IMR-90 (cell line): ENCODE data around the gene ANO10. TPM values are rescaled to one million over a fixed set of nuclear protein-coding genes. Genes with fewer than 3 reads are reported as not detected.

Experiments used
- ATAC-seq: fragments of 200-7000 bp; cut with Tn5 transposase; 2 replicates; pipeline ENCODE4 v1.9.1; 2020; ENCODE audit warnings: low read depth, mild to moderate bottlenecking, moderate library complexity
- BruUV-seq: library from RNA; stranded (reverse); fragments of 400-500 nt; replicated peaks from 2 replicates; lab custom pipeline; 2021; lab: Mats Ljungman, UMichigan
- CTCF ChIA-PET: fragments of 300-600 bp; formaldehyde crosslinking; extraction: SDS; loops from one replicate; lab custom pipeline; 2021; ENCODE audit warnings: antibody characterized with exemption; lab: Yijun Ruan, JAX
- POLR2A ChIA-PET: fragments of 300-600 bp; sonication (Branson Sonifier 250); formaldehyde crosslinking; loops from one replicate; lab custom pipeline; 2022; ENCODE audit warnings: antibody characterized with exemption; ENCODE audit not compliant: unreplicated experiment; lab: Charles Lee
- DNase-seq: peaks from one replicate; pipeline ENCODE4 v3.0.0; 2013
- H2AFZ ChIP-seq: replicated peaks from 2 replicates; pipeline ENCODE3; 2013; ENCODE audit warnings: low read length, mild to moderate bottlenecking; ENCODE audit not compliant: poor library complexity
- H2AK5ac ChIP-seq: 2 replicates; pipeline ENCODE4 v1.6.1; 2013; ENCODE audit warnings: low read depth, low read length, inconsistent platforms
- H2AK9ac ChIP-seq: replicated peaks from 2 replicates; pipeline ENCODE3; 2013; ENCODE audit warnings: mild to moderate bottlenecking, low read depth, low read length, moderate library complexity; ENCODE audit not compliant: poor library complexity
- H2BK120ac ChIP-seq: 2 replicates; pipeline ENCODE4 v1.6.1; 2013; ENCODE audit warnings: low read depth, low read length, inconsistent platforms
- H2BK15ac ChIP-seq: 3 replicates; pipeline ENCODE4 v1.6.1; 2013; ENCODE audit warnings: low read depth, low read length, inconsistent platforms
- H2BK20ac ChIP-seq: 2 replicates; pipeline ENCODE4 v1.6.1; 2013; ENCODE audit warnings: low read depth, mild to moderate bottlenecking, inconsistent platforms, low read length, moderate library complexity
- H2BK5ac ChIP-seq: 2 replicates; pipeline ENCODE4 v1.6.1; 2013; ENCODE audit warnings: mild to moderate bottlenecking, low read depth, low read length, inconsistent platforms; ENCODE audit not compliant: poor library complexity, severe bottlenecking
- H3K14ac ChIP-seq: replicated peaks from 2 replicates; pipeline ENCODE4 v1.6.1; 2013; ENCODE audit warnings: low read depth, low read length, inconsistent platforms
- H3K18ac ChIP-seq: 2 replicates; pipeline ENCODE4 v1.6.1; 2013; ENCODE audit warnings: low read depth, low read length, control low read depth
- H3K23ac ChIP-seq: 2 replicates; pipeline ENCODE4 v1.6.1; 2013; ENCODE audit warnings: low read depth, low read length, inconsistent platforms
- H3K27ac ChIP-seq: 2 replicates; pipeline ENCODE4 v1.5.1; 2013; ENCODE audit warnings: mild to moderate bottlenecking, control low read depth, low read length; ENCODE audit not compliant: insufficient read depth
- H3K27me3 ChIP-seq: 2 replicates; pipeline ENCODE4 v1.6.1; 2013; ENCODE audit warnings: low read length; ENCODE audit not compliant: control insufficient read depth, insufficient read depth
- H3K36me3 ChIP-seq: 2 replicates; pipeline ENCODE4 v1.6.1; 2013; ENCODE audit warnings: low read length, mixed read lengths; ENCODE audit not compliant: control insufficient read depth, insufficient read depth
- H3K4ac ChIP-seq: 2 replicates; pipeline ENCODE4 v1.6.1; 2013; ENCODE audit warnings: low read depth, low read length, inconsistent platforms
- H3K4me1 ChIP-seq: 2 replicates; pipeline ENCODE4 v1.6.1; 2013; ENCODE audit warnings: low read length, mixed read lengths; ENCODE audit not compliant: control insufficient read depth, insufficient read depth
- H3K4me2 ChIP-seq: 2 replicates; pipeline ENCODE4 v1.6.1; 2013; ENCODE audit warnings: low read depth, mild to moderate bottlenecking, control low read depth, low read length, moderate library complexity
- H3K4me3 ChIP-seq: 2 replicates; pipeline ENCODE4 v1.5.1; 2013; ENCODE audit warnings: low read depth, mild to moderate bottlenecking, control low read depth, low read length, moderate library complexity; ENCODE audit not compliant: insufficient read depth
- H3K56ac ChIP-seq: 2 replicates; pipeline ENCODE4 v1.6.1; 2013; ENCODE audit warnings: low read length, inconsistent platforms; ENCODE audit not compliant: insufficient read depth; ENCODE audit errors: extremely low read depth
- H3K79me1 ChIP-seq, 2 experiments: 2 replicates each; pipeline ENCODE4 v1.6.1; 2013; ENCODE audit warnings: low read length in 2 of 2, inconsistent platforms in 1 of 2, low read depth in 1 of 2
- H3K9ac ChIP-seq: 2 replicates; pipeline ENCODE4 v1.6.1; 2013; ENCODE audit warnings: low read depth, low read length, control low read depth
- H3K9me1 ChIP-seq: 2 replicates; pipeline ENCODE4 v1.6.1; 2013; ENCODE audit warnings: low read length, inconsistent platforms; ENCODE audit not compliant: insufficient read depth
- H3K9me3 ChIP-seq: 2 replicates; pipeline ENCODE4 v1.6.1; 2013; ENCODE audit warnings: low read length; ENCODE audit not compliant: control insufficient read depth, insufficient read depth
- H4K20me1 ChIP-seq: 2 replicates; pipeline ENCODE4 v1.6.1; 2013; ENCODE audit warnings: low read length, inconsistent platforms; ENCODE audit not compliant: insufficient read depth
- H4K5ac ChIP-seq: 2 replicates; pipeline ENCODE4 v1.6.1; 2013; ENCODE audit warnings: mild to moderate bottlenecking, low read depth, low read length, control low read depth
- H4K8ac ChIP-seq, 2 experiments: 2 replicates each; pipeline ENCODE4 v1.6.1; 2013; ENCODE audit warnings: low read depth in 2 of 2, low read length in 2 of 2, control low read depth in 1 of 2, inconsistent platforms in 1 of 2
- H4K91ac ChIP-seq: 2 replicates; pipeline ENCODE4 v1.6.1; 2013; ENCODE audit warnings: low read depth, low read length, inconsistent platforms; ENCODE audit not compliant: insufficient read depth
- BHLHE40 ChIP-seq: fragments of 150-350 bp; IDR thresholded peaks from 2 replicates; pipeline ENCODE4 v1.6.1; 2016; ENCODE audit warnings: mild to moderate bottlenecking, low read depth, low read length
- CEBPB ChIP-seq: IDR thresholded peaks from 2 replicates; pipeline ENCODE4 v1.6.1; 2012; ENCODE audit warnings: low read depth, low read length, improper control_type of control experiment
- CHD1 ChIP-seq: IDR thresholded peaks from 2 replicates; pipeline ENCODE4 v1.6.1; 2012; ENCODE audit warnings: low read depth, low read length, improper control_type of control experiment
- CTCF ChIP-seq: conservative IDR thresholded peaks from 2 replicates; pipeline ENCODE4 v1.5.1; 2012; ENCODE audit warnings: mild to moderate bottlenecking, low read depth, low read length, improper control_type of control experiment
- ELK1 ChIP-seq: fragments of 150-350 bp; IDR thresholded peaks from 2 replicates; pipeline ENCODE4 v1.6.1; 2016; ENCODE audit warnings: low read depth, mild to moderate bottlenecking, low read length, moderate library complexity, borderline replicate concordance
- FOS ChIP-seq: fragments of 150-350 bp; IDR thresholded peaks from 2 replicates; pipeline ENCODE4 v1.6.1; 2016; ENCODE audit warnings: low read depth, low read length
- MAFK ChIP-seq: IDR thresholded peaks from 2 replicates; pipeline ENCODE4 v1.6.1; 2012; ENCODE audit warnings: low read depth, low read length, improper control_type of control experiment
- MAZ ChIP-seq: IDR thresholded peaks from 2 replicates; pipeline ENCODE4 v1.6.1; 2012; ENCODE audit warnings: low read depth, mild to moderate bottlenecking, low read length, improper control_type of control experiment, moderate library complexity, borderline replicate concordance
- MXI1 ChIP-seq: IDR thresholded peaks from 2 replicates; pipeline ENCODE4 v1.6.1; 2012; ENCODE audit warnings: low read depth, mild to moderate bottlenecking, low read length, moderate library complexity, borderline replicate concordance
- NFE2L2 ChIP-seq: fragments of 150-350 bp; IDR thresholded peaks from 2 replicates; pipeline ENCODE4 v1.6.1; 2016; ENCODE audit warnings: low read depth, mild to moderate bottlenecking, low read length
- POLR2A ChIP-seq: IDR thresholded peaks from 2 replicates; pipeline ENCODE4 v1.6.1; 2012; ENCODE audit warnings: mild to moderate bottlenecking, low read depth, low read length
- RAD21 ChIP-seq: IDR thresholded peaks from 2 replicates; pipeline ENCODE4 v1.6.1; 2012; ENCODE audit warnings: low read length, improper control_type of control experiment
- RCOR1 ChIP-seq: IDR thresholded peaks from 2 replicates; pipeline ENCODE4 v1.6.1; 2012; ENCODE audit warnings: mild to moderate bottlenecking, low read length, improper control_type of control experiment; ENCODE audit not compliant: insufficient replicate concordance
- RFX5 ChIP-seq: IDR thresholded peaks from 2 replicates; pipeline ENCODE4 v1.8.0; 2012; ENCODE audit warnings: low read depth, mild to moderate bottlenecking, low read length, moderate library complexity
- SMC3 ChIP-seq: fragments of 150-350 bp; IDR thresholded peaks from 2 replicates; pipeline ENCODE4 v1.6.1; 2016; ENCODE audit warnings: low read depth, mild to moderate bottlenecking, antibody characterized with exemption, low read length, moderate library complexity
- WGBS, 2 experiments: methylation state at CpG; one replicate each; pipeline versions ENCODE4 v1.1.5 to v1.1.7; 2013; ENCODE audit warnings: missing lambda C conversion rate in 2 of 2; ENCODE audit not compliant: insufficient read length in 1 of 2; ENCODE audit errors: extremely low coverage in 2 of 2; 5-methylcytosine and 5-hydroxymethylcytosine counted together
- dilution Hi-C: fragments of 300-500 bp; cut with HindIII; formaldehyde crosslinking; loops from one replicate; pipeline ENCODE4 v1.14.3; 2018; ENCODE audit warnings: low sequenced_read_pairs; ENCODE audit not compliant: unreplicated experiment
- in situ Hi-C: fragments of 300-500 bp; cut with MboI; formaldehyde crosslinking; loops from 3 replicates; pipeline ENCODE4 v1.14.3; 2019; ENCODE audit warnings: low sequenced_read_pairs, inconsistent platforms, mixed read lengths
- intact Hi-C: fragments of 100-400 bp; cut with micrococcal nuclease; formaldehyde crosslinking; loops from 2 replicates; pipeline ENCODE4 v1.10.0; 2022
- polyA plus RNA-seq, 3 experiments: library from polyadenylated mRNA; depleted of rRNA; stranded (reverse); fragments of >200 nt; gene quantifications; 2 replicates each; pipeline ENCODE4 v1.2.3, GENCODE V29; 2012; ENCODE audit warnings: low replicate concordance in 1 of 3
- total RNA-seq: library from RNA; depleted of rRNA; stranded (reverse); fragments of >200 nt; gene quantifications from 2 replicates; pipeline ENCODE4 v1.2.3, GENCODE V29; 2012
- TF ChIP-seq, protein P1 (sequence below): fragments of 150-350 bp; IDR thresholded peaks from 2 replicates; pipeline ENCODE4 v1.6.1; 2017; ENCODE audit warnings: mild to moderate bottlenecking, antibody characterized with exemption, low read length, low read depth

ANO10 gene
- total and polyA plus RNA-seq, 2 of the 4 experiments (the other 2 are of a cell fraction): 28.5 to 41.6 TPM

- Histone ChIP-seq H2AK9ac (no peak overlapping the region), H2BK20ac (no peak overlapping the region), H2BK15ac (no peak overlapping the region), H4K91ac (no peak overlapping the region), H3K4ac (no peak overlapping the region), H4K8ac (no peak overlapping the region), H3K27ac (no peak overlapping the region), H2BK120ac (no peak overlapping the region), H3K4me1 (peaks cover 4% of the 10 kb centered on the region; the same call in 1 of the 2 replicates), H3K9me1 (peaks cover 3% of the 10 kb centered on the region), H3K9ac (no peak overlapping the region), H3K79me1 (no peaks in the 10 kb centered on the region), H2BK5ac (no peak overlapping the region), H3K4me2 (no peak overlapping the region), H3K36me3 (no peaks in the 10 kb centered on the region), H2AK5ac (no peak overlapping the region), H3K9me3 (no peaks in the 10 kb centered on the region), H3K18ac (no peak overlapping the region), H3K23ac (no peak overlapping the region), H3K14ac (no peak overlapping the region), H4K5ac (no peak overlapping the region), H3K4me3 (no peak overlapping the region), H3K56ac (no peak overlapping the region), H2AFZ (no peak overlapping the region), H3K27me3 (no peaks in the 10 kb centered on the region), H4K20me1 (no peaks in the 10 kb centered on the region)
- ChIA-PET POLR2A (no interaction called here), CTCF (no interaction called here)
- BruUV-seq: no TSS peak
- in situ Hi-C loops: no loop called here
- dilution Hi-C loops: no loop called here
- 100% methylated on average over 2 of the region's 3 CpGs; no CpG with 5 or more reads in 1 of the 2 experiments for WGBS, 2 experiments
- intact Hi-C loops: no loop called here
- ATAC-seq (no peak), DNase-seq (no peak)
- TF ChIP-seq RAD21: no peak
- no peak for TF ChIP-seq MAZ
- no peak for TF ChIP-seq BHLHE40
- no peak for TF ChIP-seq NFE2L2
- no peak for TF ChIP-seq POLR2A
- TF ChIP-seq, protein P1, sequence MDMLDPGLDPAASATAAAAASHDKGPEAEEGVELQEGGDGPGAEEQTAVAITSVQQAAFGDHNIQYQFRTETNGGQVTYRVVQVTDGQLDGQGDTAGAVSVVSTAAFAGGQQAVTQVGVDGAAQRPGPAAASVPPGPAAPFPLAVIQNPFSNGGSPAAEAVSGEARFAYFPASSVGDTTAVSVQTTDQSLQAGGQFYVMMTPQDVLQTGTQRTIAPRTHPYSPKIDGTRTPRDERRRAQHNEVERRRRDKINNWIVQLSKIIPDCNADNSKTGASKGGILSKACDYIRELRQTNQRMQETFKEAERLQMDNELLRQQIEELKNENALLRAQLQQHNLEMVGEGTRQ: no peak
- TF ChIP-seq SMC3: no peak
- no peak for TF ChIP-seq MAFK
- no peak for TF ChIP-seq MXI1
- TF ChIP-seq CHD1: no peak
- TF ChIP-seq RCOR1: no peak
- TF ChIP-seq CEBPB: no peak
- no peak for TF ChIP-seq FOS
- TF ChIP-seq RFX5: no peak
- TF ChIP-seq ELK1: no peak
- no peak for TF ChIP-seq CTCF
Observed at GRCh38 chr3:43648957-43649356, 27.1 kb upstream of the ANO10 start.
